Urinary bladder (tissue), 4 donors: Measurements from ENCODE around the gene UBE2QL1. TPM values are rescaled to one million over a fixed set of nuclear protein-coding genes. Genes with fewer than 3 reads are reported as not detected.

Source experiments
- DNase-seq: peaks from one replicate; pipeline ENCODE4 v3.0.0-alpha.2; 2015; ENCODE audit errors: extremely low spot score
- H3K27ac ChIP-seq: one replicate; pipeline ENCODE4 v1.5.1; 2013; ENCODE audit warnings: low read depth, mild to moderate bottlenecking, moderate library complexity
- H3K36me3 ChIP-seq: one replicate; pipeline ENCODE4 v1.6.1; 2013; ENCODE audit warnings: mild to moderate bottlenecking, moderate library complexity; ENCODE audit not compliant: insufficient read depth
- H3K4me1 ChIP-seq: one replicate; pipeline ENCODE4 v1.6.1; 2013; ENCODE audit warnings: mild to moderate bottlenecking, moderate library complexity; ENCODE audit not compliant: insufficient read depth
- H3K4me3 ChIP-seq: one replicate; pipeline ENCODE4 v1.5.1; 2013; ENCODE audit warnings: low read depth, low read length
- WGBS: extraction: QIAGEN DNeasy Blood & Tissue Kit; methylation state at CpG from one replicate; pipeline ENCODE4 v1.1.7; 2013; 5-methylcytosine and 5-hydroxymethylcytosine counted together
- polyA plus RNA-seq: library from polyadenylated mRNA; stranded (reverse); fragments of 200-250 nt; gene quantifications from one replicate; pipeline ENCODE4 v1.2.3, GENCODE V29; 2013
- total RNA-seq: library from RNA; depleted of rRNA; stranded (reverse); fragments of >200 nt; gene quantifications from one replicate; pipeline ENCODE4 v1.2.3, GENCODE V29; 2014
- donor health status: healthy with polysubstance abuse.
- donor health status: healthy.

UBE2QL1 gene
- total and polyA plus RNA-seq, 2 donors, result 0.46 to 0.48 TPM

DNA sequence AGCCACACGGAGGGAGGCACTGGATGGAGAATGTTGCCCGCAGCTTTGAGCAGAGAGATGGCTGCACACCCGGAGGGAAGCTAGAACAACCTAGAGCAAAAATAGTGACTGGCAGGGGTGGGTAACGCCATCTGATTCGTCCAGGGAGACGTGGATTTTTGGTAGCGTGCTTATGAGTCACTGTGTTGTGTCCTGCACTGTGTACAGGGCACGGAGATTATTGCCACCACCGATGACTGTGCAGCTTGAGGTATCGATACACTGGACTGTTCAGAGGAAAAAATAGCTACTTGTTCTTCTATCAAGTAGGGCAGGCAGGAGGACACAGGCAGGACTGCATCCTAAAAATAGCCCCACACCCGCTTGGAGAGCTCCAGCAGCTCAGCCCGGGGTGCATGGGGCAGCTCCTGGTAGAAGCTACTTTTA is 6.0 kb downstream of the UBE2QL1 start:
- no peak overlapping the region for H3K4me3 ChIP-seq
- H3K27ac ChIP-seq, result no peak overlapping the region
- H3K4me1 ChIP-seq, result no peaks in the 10 kb centered on the region
- H3K36me3 ChIP-seq, result no peaks in the 10 kb centered on the region
- DNase-seq, result no peak
- 78% methylated on average over 12 of the region's 12 CpGs for WGBS

GRCh38 chr5:6455571-6456200 is 7.0 kb downstream of the UBE2QL1 start:
- H3K4me1 ChIP-seq, result no peaks in the 10 kb centered on the region
- no peak for DNase-seq
- no peak overlapping the region for H3K27ac ChIP-seq
- no peak overlapping the region for H3K4me3 ChIP-seq
- 82% methylated on average over 13 of the region's 13 CpGs for WGBS
- H3K36me3 ChIP-seq, result no peaks in the 10 kb centered on the region

- no peak overlapping the region for H3K4me3 ChIP-seq
- 80% methylated on average over 6 of the region's 6 CpGs for WGBS
- no peak overlapping the region for H3K27ac ChIP-seq
- no peaks in the 10 kb centered on the region for H3K36me3 ChIP-seq
- no peaks in the 10 kb centered on the region for H3K4me1 ChIP-seq
- no peak for DNase-seq
Observed at GRCh38 chr5:6456766-6457370, 8.2 kb downstream of the UBE2QL1 start.

DNA sequence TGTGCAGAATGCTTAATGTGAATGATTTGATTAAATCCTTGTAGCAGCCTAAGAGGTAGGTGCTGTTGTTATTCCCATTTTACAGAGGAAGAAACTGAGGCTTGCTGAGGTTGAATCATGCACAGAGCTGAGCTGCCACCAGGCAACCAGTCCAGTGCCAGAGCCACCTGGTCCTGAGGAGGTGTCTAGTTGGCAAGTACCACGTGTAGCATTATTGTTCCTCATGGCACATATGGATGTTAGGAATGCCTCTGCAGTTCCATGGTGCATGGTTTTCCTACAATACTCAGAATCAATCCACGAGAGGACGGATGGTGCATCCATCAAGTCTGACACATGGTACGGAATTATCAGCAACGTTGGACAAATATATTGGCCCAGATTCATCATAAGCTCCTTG is 8.9 kb downstream of the UBE2QL1 start:
- Histone ChIP-seq H3K4me3 (no peak overlapping the region), H3K4me1 (no peaks in the 10 kb centered on the region), H3K36me3 (no peaks in the 10 kb centered on the region), H3K27ac (no peak overlapping the region)
- DNase-seq, result no peak
- WGBS, result 85% methylated on average over 5 of the region's 5 CpGs

DNA sequence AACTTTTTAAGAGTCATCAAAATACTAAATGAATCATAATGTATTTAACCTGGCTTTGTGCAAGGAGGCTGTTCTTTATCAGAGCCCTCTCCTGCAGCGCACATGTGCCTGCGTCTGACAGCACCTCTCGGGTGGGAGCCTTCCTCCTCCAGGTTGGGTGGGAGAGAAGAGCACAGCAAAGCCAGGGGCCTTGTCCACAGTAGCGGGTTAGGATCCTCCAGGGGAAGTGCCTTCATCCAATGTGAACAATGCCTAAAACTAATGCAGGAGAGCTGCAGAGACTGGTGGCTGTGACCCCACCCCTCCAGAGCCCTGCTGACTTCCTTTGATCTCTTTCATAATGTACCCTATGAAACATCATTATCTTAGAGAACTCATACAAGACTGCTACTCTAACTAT is 10.2 kb downstream of the UBE2QL1 start:
- no peak for DNase-seq
- no peak overlapping the region for H3K27ac ChIP-seq
- H3K4me1 ChIP-seq, result no peaks in the 10 kb centered on the region
- 58% methylated on average over 4 of the region's 4 CpGs for WGBS
- no peak overlapping the region for H3K4me3 ChIP-seq
- no peaks in the 10 kb centered on the region for H3K36me3 ChIP-seq

GRCh38 chr5:6459896-6460295 is 11.2 kb downstream of the UBE2QL1 start:
- 63% methylated on average over 5 of the region's 5 CpGs for WGBS
- H3K36me3 ChIP-seq, result no peaks in the 10 kb centered on the region
- DNase-seq, result no peak
- H3K27ac ChIP-seq, result no peak overlapping the region
- H3K4me1 ChIP-seq, result no peaks in the 10 kb centered on the region
- H3K4me3 ChIP-seq, result no peak overlapping the region

GRCh38 chr5:6461006-6461405 is 12.3 kb downstream of the UBE2QL1 start:
- H3K4me1 ChIP-seq, result no peaks in the 10 kb centered on the region
- no peak for DNase-seq
- no peak overlapping the region for H3K27ac ChIP-seq
- H3K4me3 ChIP-seq, result no peak overlapping the region
- H3K36me3 ChIP-seq, result no peaks in the 10 kb centered on the region
- WGBS, result 76% methylated on average over 2 of the region's 2 CpGs

- 86% methylated on average over 17 of the region's 17 CpGs for WGBS
- DNase-seq, result no peak
- no peaks in the 10 kb centered on the region for H3K36me3 ChIP-seq
- no peaks in the 10 kb centered on the region for H3K4me1 ChIP-seq
- H3K27ac ChIP-seq, result no peak overlapping the region
- H3K4me3 ChIP-seq, result no peak overlapping the region
Observed at GRCh38 chr5:6461793-6462650, 13.4 kb downstream of the UBE2QL1 start.

DNA sequence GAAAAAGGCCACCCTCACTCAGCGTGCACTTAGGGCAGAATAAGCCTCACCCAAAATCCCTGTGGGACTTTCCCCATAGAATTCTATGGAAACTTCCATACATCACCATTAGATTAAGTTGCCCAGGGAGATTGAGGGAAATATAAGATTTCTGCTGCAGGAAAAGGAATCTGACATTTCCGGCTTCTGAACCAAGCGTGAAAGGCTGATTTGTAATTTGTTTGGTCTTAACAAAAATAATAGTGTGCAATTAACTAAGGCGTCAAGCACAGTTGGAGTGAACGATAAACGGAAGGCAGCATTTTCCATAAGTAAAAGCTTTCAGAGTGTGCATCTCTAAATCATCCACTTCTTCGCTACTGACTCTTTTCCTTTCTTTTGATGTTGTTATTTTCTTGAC is 14.0 kb downstream of the UBE2QL1 start:
- Histone ChIP-seq H3K27ac (no peak overlapping the region), H3K4me3 (no peak overlapping the region), H3K36me3 (no peaks in the 10 kb centered on the region), H3K4me1 (no peaks in the 10 kb centered on the region)
- no peak for DNase-seq
- WGBS, result 89% methylated on average over 7 of the region's 7 CpGs

GRCh38 chr5:6464441-6464840 is 15.8 kb downstream of the UBE2QL1 start:
- Histone ChIP-seq H3K36me3 (no peaks in the 10 kb centered on the region), H3K4me3 (no peak overlapping the region), H3K4me1 (no peaks in the 10 kb centered on the region), H3K27ac (no peak overlapping the region)
- DNase-seq, result no peak
- 70% methylated on average over 6 of the region's 6 CpGs for WGBS

GRCh38 chr5:6465831-6466790 is 17.5 kb downstream of the UBE2QL1 start:
- no peak overlapping the region for H3K27ac ChIP-seq
- 70% methylated on average over 28 of the region's 28 CpGs for WGBS

DNA sequence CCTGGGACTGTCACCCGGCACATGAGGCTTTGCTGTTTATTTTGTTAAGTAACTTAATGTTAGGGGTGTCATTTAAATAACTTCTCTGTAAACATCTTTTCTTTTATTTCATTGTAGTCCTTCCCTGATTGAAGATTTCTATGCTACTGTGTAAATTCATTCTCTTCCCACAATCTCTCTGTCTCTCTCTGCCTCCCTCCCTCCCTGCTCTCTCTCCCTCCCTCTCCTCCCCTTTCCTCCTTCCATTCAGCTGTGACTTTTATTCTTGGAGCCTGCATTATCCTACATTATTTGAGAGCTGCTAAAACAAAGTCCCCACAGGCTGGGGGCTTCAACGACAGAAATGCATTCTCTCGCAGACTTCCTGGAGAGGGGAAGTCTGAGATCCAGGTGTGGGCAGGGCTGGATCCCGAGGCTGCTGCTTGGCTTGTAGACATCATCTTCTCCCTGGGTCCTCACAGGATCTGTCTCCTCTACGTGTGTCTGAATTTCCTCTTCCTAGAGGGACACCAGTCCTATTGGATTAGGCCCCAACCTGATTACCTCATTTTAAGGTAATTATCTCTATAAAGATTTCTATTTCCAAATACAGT is 18.4 kb downstream of the UBE2QL1 start:
- H3K4me1 ChIP-seq, result no peaks in the 10 kb centered on the region
- 51% methylated on average over 5 of the region's 5 CpGs for WGBS
- H3K27ac ChIP-seq, result no peak overlapping the region
- DNase-seq, result no peak
- H3K36me3 ChIP-seq, result no peaks in the 10 kb centered on the region
- H3K4me3 ChIP-seq, result no peak overlapping the region

More at GRCh38 chr5:6465831-6466790, 17.5 kb downstream of the UBE2QL1 start:
- Histone ChIP-seq H3K36me3 (no peaks in the 10 kb centered on the region), H3K4me3 (no peak overlapping the region), H3K4me1 (no peaks in the 10 kb centered on the region)
- no peak for DNase-seq

GRCh38 chr5:6467591-6467990 is 18.9 kb downstream of the UBE2QL1 start:
- H3K4me1 ChIP-seq, result no peaks in the 10 kb centered on the region
- H3K27ac ChIP-seq, result no peak overlapping the region
- H3K4me3 ChIP-seq, result no peak overlapping the region
- no peak for DNase-seq
- H3K36me3 ChIP-seq, result no peaks in the 10 kb centered on the region
- 69% methylated on average over 10 of the region's 10 CpGs for WGBS
